HS-27A (cell line): ENCODE measurements around the gene MACROD1.
"Not testable (repeated sequence)": the region's sequence is repeated elsewhere in the genome, so short reads cannot be mapped to it uniquely, and the experiment has no call there.

ENCODE experiments used
- DNase-seq: peaks from one replicate; pipeline ENCODE4 v3.0.0-alpha.2; 2012; ENCODE audit warnings: low read depth, missing footprints

Gene MACROD1

GRCh38 chr11:64056213-64056785 lies 109.6 kb downstream of the MACROD1 start:
- DNase-seq: no peak

- no peak for DNase-seq
Measured at GRCh38 chr11:64055077-64055476, 110.8 kb downstream of the MACROD1 start.

- DNase-seq: no peak
Measured at GRCh38 chr11:64053699-64054098, 112.2 kb downstream of the MACROD1 start.

GRCh38 chr11:64052938-64053622 lies 112.8 kb downstream of the MACROD1 start:
- no peak for DNase-seq

- no peak for DNase-seq
Measured at GRCh38 chr11:64052436-64052835, 113.5 kb downstream of the MACROD1 start.

- no peak for DNase-seq
Measured at GRCh38 chr11:64051297-64051696, 114.6 kb downstream of the MACROD1 start.

- no peak for DNase-seq
Measured at GRCh38 chr11:64049509-64049908, 116.4 kb downstream of the MACROD1 start.

GRCh38 chr11:64048042-64048854 lies 117.7 kb downstream of the MACROD1 start:
- DNase-seq: no peak

GRCh38 chr11:64047373-64047772 lies 118.5 kb downstream of the MACROD1 start:
- not testable (repeated sequence) for DNase-seq

- DNase-seq: no peak
Measured at GRCh38 chr11:64045700-64046099, 120.2 kb downstream of the MACROD1 start.

GRCh38 chr11:64044730-64045393 lies 121.1 kb downstream of the MACROD1 start:
- no peak for DNase-seq

- DNase-seq: no peak
Measured at GRCh38 chr11:64043545-64043944, 122.4 kb downstream of the MACROD1 start.

- no peak for DNase-seq
Measured at GRCh38 chr11:64042301-64042700, 123.6 kb downstream of the MACROD1 start.

GRCh38 chr11:64041846-64042245 lies 124.1 kb downstream of the MACROD1 start:
- no peak for DNase-seq

GRCh38 chr11:64040684-64041322 lies 125.1 kb downstream of the MACROD1 start:
- DNase-seq: no peak

- DNase-seq: no peak
Measured at GRCh38 chr11:64039012-64039665, 126.8 kb downstream of the MACROD1 start.

- no peak for DNase-seq
Measured at GRCh38 chr11:64038500-64038899, 127.4 kb downstream of the MACROD1 start.

- no peak for DNase-seq
Measured at GRCh38 chr11:64037027-64037634, 128.8 kb downstream of the MACROD1 start.

- no peak for DNase-seq
Measured at GRCh38 chr11:64036087-64037026, 129.6 kb downstream of the MACROD1 start.

- no peak for DNase-seq
Measured at GRCh38 chr11:64035576-64035975, 130.3 kb downstream of the MACROD1 start, which contains the start of gene FLRT1. Gene FLRT1 (plus strand): TSS chr11:64035931. CDS start chr11:64116268, 80,337 bp downstream.
